NCI-H345 (cell line): ENCODE results near the gene FCSK.
"Not testable (repeated sequence)": the region's sequence is repeated elsewhere in the genome, so short reads cannot be mapped to it uniquely, and the experiment has no call there.

Experiments used
- DNase-seq: peaks from one replicate; lab custom pipeline; 2025; lab: John Stamatoyannopoulos, UW

Gene FCSK

GRCh38 chr16:70432356-70432722, 22.1 kb upstream of the FCSK start:
- DNase-seq, result no peak

- DNase-seq, result no peak
These were observed 21.5 kb upstream of the FCSK start for GRCh38 chr16:70432723-70433457.

GRCh38 chr16:70433458-70434103, 20.8 kb upstream of the FCSK start:
- no peak for DNase-seq

GRCh38 chr16:70434484-70435260, 19.7 kb upstream of the FCSK start:
- no peak for DNase-seq

GRCh38 chr16:70437017-70437581, 17.3 kb upstream of the FCSK start:
- DNase-seq, result no peak

GRCh38 chr16:70437582-70438557, 16.5 kb upstream of the FCSK start:
- DNase-seq, result no peak

- no peak for DNase-seq
These were observed 15.8 kb upstream of the FCSK start for GRCh38 chr16:70438585-70438968.

GRCh38 chr16:70438969-70439862, 15.2 kb upstream of the FCSK start, which contains the start of gene ST3GAL2:
Gene ST3GAL2 (minus strand): TSS chr16:70439100. CDS start chr16:70398530, 40,570 bp downstream.
- peak; percentile 92 for DNase-seq

- DNase-seq, result no peak
These were observed 14.2 kb upstream of the FCSK start for GRCh38 chr16:70440009-70440692.

GRCh38 chr16:70441406-70441990, 12.9 kb upstream of the FCSK start:
- no peak for DNase-seq

- no peak for DNase-seq
These were observed 12.1 kb upstream of the FCSK start for GRCh38 chr16:70442344-70442743.

GRCh38 chr16:70444249-70445063, 9.9 kb upstream of the FCSK start:
- DNase-seq, result no peak

GRCh38 chr16:70448075-70448474, 6.3 kb upstream of the FCSK start:
- no peak for DNase-seq

GRCh38 chr16:70450142-70451003, 4.0 kb upstream of the FCSK start:
- not testable (repeated sequence) for DNase-seq

GRCh38 chr16:70451004-70451340, 3.4 kb upstream of the FCSK start:
- DNase-seq, result not testable (repeated sequence)

GRCh38 chr16:70453117-70453891, 1.1 kb upstream of the FCSK start:
- DNase-seq, result no peak

- peak; percentile 36 for DNase-seq
These were observed 538 bp upstream of the FCSK start for GRCh38 chr16:70453892-70454221.
